Right lobe of liver (tissue), 6 donors: ENCODE results near the gene TTC23L. TPM values are rescaled to one million over a fixed set of nuclear protein-coding genes. Genes with fewer than 3 reads are reported as not detected.

Experiments
- ATAC-seq, 4 donors: fragments of 200-7000 bp; cut with Tn5 transposase; one replicate each; pipeline ENCODE4 v1.9.1; 2020; ENCODE audit warnings: mild to moderate bottlenecking in 4 of 4, moderate library complexity in 4 of 4
- DNase-seq, 3 donors: peaks; one replicate each; pipeline ENCODE4 v3.0.0-alpha.2; 2020
- H3K27ac ChIP-seq, 3 donors: fragments of 200-600 bp; one replicate each; pipeline ENCODE4 v1.8.0; 2022
- H3K27me3 ChIP-seq, 2 donors: fragments of 200-600 bp; one replicate each; pipeline ENCODE4 v1.8.0; 2022
- H3K36me3 ChIP-seq, 4 donors: fragments of 200-600 bp; sonication (generic) in 1 of 4; one replicate each; pipeline versions ENCODE4 v1.5.1 to v1.8.0; 2017 to 2022; ENCODE audit warnings: control low read depth in 1 of 4
- H3K4me1 ChIP-seq, 4 donors: fragments of 200-600 bp; sonication (generic) in 1 of 4; one replicate each; pipeline versions ENCODE4 v1.5.1 to v1.8.0; 2017 to 2022; ENCODE audit warnings: control low read depth in 1 of 4
- H3K4me3 ChIP-seq, 3 donors: fragments of 200-600 bp; one replicate each; pipeline ENCODE4 v1.8.0; 2022
- H3K9me3 ChIP-seq, 4 donors: fragments of 200-600 bp; sonication (generic) in 1 of 4; one replicate each; pipeline versions ENCODE4 v1.5.1 to v1.8.0; 2017 to 2022; ENCODE audit warnings: control low read depth in 1 of 4
- CTCF ChIP-seq, 4 donors: fragments of 200-600 bp in 3 of 4; fragments of 450-650 bp in 1 of 4; IDR thresholded peaks; one replicate each; pipeline versions ENCODE4 v1.5.1 to v1.8.0; 2016 to 2022; ENCODE audit warnings: antibody characterized with exemption in 4 of 4, mild to moderate bottlenecking in 2 of 4
- POLR2A ChIP-seq: fragments of 450-650 bp; IDR thresholded peaks from one replicate; pipeline ENCODE4 v1.6.1; 2017; ENCODE audit warnings: antibody characterized with exemption, mild to moderate bottlenecking
- WGBS: methylation state at CpG from one replicate; pipeline ENCODE4 v1.1.6; 2018; ENCODE audit warnings: low coverage, low lambda C conversion rate; ENCODE audit not compliant: insufficient coverage; ENCODE audit errors: missing lambda C conversion rate; 5-methylcytosine and 5-hydroxymethylcytosine counted together
- intact Hi-C, 2 donors: fragments of 100-400 bp; cut with DNase I; formaldehyde crosslinking; loops; one replicate each; pipeline versions ENCODE4 v1.11.2 to v1.14.1; 2022
- total RNA-seq, 6 experiments: library from RNA; depleted of rRNA in 2 of 6; stranded (reverse); fragments of >200 nt in 2 of 6; fragmentation: NEBNext Ultra II Directional in 3 of 6; extraction: Animal tissue kit (Norgen Biotek cat#: 25700) in 3 of 6; gene quantifications; one replicate each; pipeline versions ENCODE4 v1.1.0 to v1.2.4, GENCODE V29; 2016 to 2023
- donor health status: DM: no; HTN: yes; CAD: no.
- donor health status: DM: no; HTN: no; CAD: no.
- donor health status: DM: no; HTN: no; CAD: no.
- donor health status: DM: no; HTN: yes; CAD: no.
- donor health status: DM: no; HTN: yes; CAD: no.

The TTC23L gene
- total RNA-seq, 6 experiments from 2014 or later: 0.15 to 0.51 TPM; not detected in 4

- H3K36me3 ChIP-seq: no peaks in the 10 kb centered on the region
- 69% methylated on average over 3 of the region's 3 CpGs for WGBS
- no peak for ATAC-seq
Measured at GRCh38 chr5:34844106-34844505, 5.1 kb downstream of the TTC23L start.

GRCh38 chr5:34844999-34845398 lies 6.0 kb downstream of the TTC23L start:
- Histone ChIP-seq H3K36me3 (no peaks in the 10 kb centered on the region), H3K9me3 (no peaks in the 10 kb centered on the region), H3K27me3 (no peaks in the 10 kb centered on the region), H3K4me1 (no peaks in the 10 kb centered on the region), H3K4me3 (no peak overlapping the region), H3K27ac (no peak overlapping the region)
- DNase-seq: no peak
- 44% methylated on average over 2 of the region's 4 CpGs for WGBS
- TF ChIP-seq POLR2A (no peak), CTCF (IDR thresholded peaks at IDR 0.05) (no peak)
- ATAC-seq: no peak
- intact Hi-C loops: no loop called here

More at GRCh38 chr5:34844106-34844505, 5.1 kb downstream of the TTC23L start:
- no peak for TF ChIP-seq CTCF (IDR thresholded peaks at IDR 0.05)
- no peak for TF ChIP-seq POLR2A
- intact Hi-C loops: no loop called here
- Histone ChIP-seq H3K27me3 (no peaks in the 10 kb centered on the region), H3K4me1 (no peaks in the 10 kb centered on the region), H3K9me3 (no peaks in the 10 kb centered on the region), H3K4me3 (no peak overlapping the region), H3K27ac (no peak overlapping the region)
- DNase-seq: no peak

GRCh38 chr5:34847056-34847455 lies 8.1 kb downstream of the TTC23L start:
- Histone ChIP-seq H3K27me3 (no peaks in the 10 kb centered on the region), H3K36me3 (no peaks in the 10 kb centered on the region), H3K4me3 (no peak overlapping the region), H3K9me3 (no peaks in the 10 kb centered on the region), H3K4me1 (no peaks in the 10 kb centered on the region), H3K27ac (no peak overlapping the region)
- no peak for DNase-seq
- TF ChIP-seq CTCF (IDR thresholded peaks at IDR 0.05) (no peak), POLR2A (no peak)
- ATAC-seq: no peak
- intact Hi-C loops: no loop called here

GRCh38 chr5:34847552-34847951 lies 8.6 kb downstream of the TTC23L start:
- TF ChIP-seq CTCF (IDR thresholded peaks at IDR 0.05) (no peak), POLR2A (no peak)
- Histone ChIP-seq H3K4me3 (no peak overlapping the region), H3K27ac (no peak overlapping the region), H3K36me3 (no peaks in the 10 kb centered on the region), H3K27me3 (no peaks in the 10 kb centered on the region), H3K9me3 (no peaks in the 10 kb centered on the region), H3K4me1 (no peaks in the 10 kb centered on the region)
- DNase-seq: no peak
- WGBS: 83% methylated on average over 4 of the region's 4 CpGs
- intact Hi-C loops: no loop called here
- ATAC-seq: no peak

- WGBS: 90% methylated on average over 2 of the region's 2 CpGs
- no peak for ATAC-seq
- Histone ChIP-seq H3K36me3 (no peaks in the 10 kb centered on the region), H3K4me3 (no peak overlapping the region), H3K27ac (no peak overlapping the region), H3K9me3 (no peaks in the 10 kb centered on the region), H3K27me3 (no peaks in the 10 kb centered on the region), H3K4me1 (no peaks in the 10 kb centered on the region)
- no peak for DNase-seq
- intact Hi-C loops: no loop called here
- TF ChIP-seq CTCF (IDR thresholded peaks at IDR 0.05) (no peak), POLR2A (no peak)
Measured at GRCh38 chr5:34848230-34848629, 9.3 kb downstream of the TTC23L start.
